ENCODE results near the gene ADCY1. TPM values are rescaled to one million over a fixed set of nuclear protein-coding genes. Genes with fewer than 3 reads are reported as not detected.

Gene ADCY1
- total RNA-seq, result 0.51 and 2.5 TPM in 2 replicates
- polyA plus RNA-seq, result 0.23 and 0.43 TPM in 2 replicates
- polyA plus RNA-seq (2012), result 0.24 and 0.41 TPM in 2 replicates
- polyA minus RNA-seq (ENCODE audit: low replicate concordance), result 0.55 and 1.1 TPM in 2 replicates

DNA sequence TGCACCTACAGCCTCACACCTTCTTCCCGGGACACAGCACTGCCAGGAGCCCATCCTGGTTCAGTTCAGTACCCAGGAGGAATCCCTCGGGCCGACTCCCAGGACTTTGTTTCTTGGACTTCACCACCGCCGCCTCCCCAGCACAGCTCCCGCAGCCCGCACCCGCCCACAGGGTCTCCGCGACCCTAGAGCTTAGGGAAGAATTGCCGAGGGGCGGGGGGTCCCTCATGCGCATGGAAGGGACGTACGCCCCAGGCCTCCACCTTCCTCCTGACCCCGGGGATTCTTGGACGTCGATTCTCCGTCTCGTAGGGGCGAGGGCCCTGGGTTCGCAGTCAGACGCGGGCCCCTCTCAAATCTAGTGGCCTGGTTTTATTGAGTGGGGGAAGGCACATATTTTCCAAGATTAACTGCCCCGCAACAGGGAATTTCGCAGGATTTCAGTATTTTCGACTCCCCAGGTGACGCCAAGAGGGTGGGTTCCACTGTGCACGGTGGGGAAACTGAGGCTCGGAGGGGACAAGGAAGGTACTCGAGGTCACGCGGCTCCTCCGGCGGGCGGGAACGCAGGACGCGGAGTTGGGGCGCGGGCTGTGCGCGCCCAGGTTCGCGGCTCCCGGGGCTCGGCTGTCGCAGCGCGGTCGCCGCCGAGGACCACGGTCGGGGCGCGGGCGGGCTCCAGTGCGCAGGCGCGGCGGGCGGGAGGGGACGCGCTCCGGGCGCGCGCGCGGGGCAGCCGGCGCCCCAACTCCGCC lies at the start of gene ADCY1:
ADCY1 (plus strand) TSS at position 708 of the 755 bp plus-strand sequence. CDS start 176 bp downstream, outside the sequence.
- Histone ChIP-seq H3K4me2 (ENCODE audit: extremely low read depth, insufficient read depth, low read length) (peak within 1 kb of the TSS; percentile 28), H3K4me1 (ENCODE audit: control insufficient read depth, extremely low read depth, insufficient read depth, low read length) (no peaks in the 10 kb centered on the region), H3K27ac (ENCODE audit: insufficient read depth, low read length) (no peak within 1 kb of the TSS), H3K9me3 (ENCODE audit: control insufficient read depth, insufficient read depth, low read depth, low read length) (no peaks in the 10 kb centered on the region), H4K20me1 (ENCODE audit: control insufficient read depth, extremely low read depth, insufficient read depth, low read length) (no peaks in the 10 kb centered on the region), H3K79me2 (ENCODE audit: control insufficient read depth, insufficient read depth, low read length) (no peaks in the 10 kb centered on the region), H3K9ac (ENCODE audit: insufficient read depth, low read length) (no peak within 1 kb of the TSS), H3K4me3 (replicated peaks in 1 of 4; ENCODE audit: control extremely low read depth in 1 of 4, insufficient read depth in 1 of 4, low read depth in 3 of 4, low read length in 4 of 4) (peak within 1 kb of the TSS in 3 of 4 experiments; percentile 13 to 50 (median 32)), H3K36me3 (ENCODE audit: control insufficient read depth, insufficient read depth, low read length) (no peaks in the 10 kb centered on the region), H2AFZ (ENCODE audit: low read length) (no peak within 1 kb of the TSS), H3K27me3 (ENCODE audit: control insufficient read depth, insufficient read depth, low read length) (peaks cover 34% of the 10 kb centered on the region)
- TF ChIP-seq, protein P1, sequence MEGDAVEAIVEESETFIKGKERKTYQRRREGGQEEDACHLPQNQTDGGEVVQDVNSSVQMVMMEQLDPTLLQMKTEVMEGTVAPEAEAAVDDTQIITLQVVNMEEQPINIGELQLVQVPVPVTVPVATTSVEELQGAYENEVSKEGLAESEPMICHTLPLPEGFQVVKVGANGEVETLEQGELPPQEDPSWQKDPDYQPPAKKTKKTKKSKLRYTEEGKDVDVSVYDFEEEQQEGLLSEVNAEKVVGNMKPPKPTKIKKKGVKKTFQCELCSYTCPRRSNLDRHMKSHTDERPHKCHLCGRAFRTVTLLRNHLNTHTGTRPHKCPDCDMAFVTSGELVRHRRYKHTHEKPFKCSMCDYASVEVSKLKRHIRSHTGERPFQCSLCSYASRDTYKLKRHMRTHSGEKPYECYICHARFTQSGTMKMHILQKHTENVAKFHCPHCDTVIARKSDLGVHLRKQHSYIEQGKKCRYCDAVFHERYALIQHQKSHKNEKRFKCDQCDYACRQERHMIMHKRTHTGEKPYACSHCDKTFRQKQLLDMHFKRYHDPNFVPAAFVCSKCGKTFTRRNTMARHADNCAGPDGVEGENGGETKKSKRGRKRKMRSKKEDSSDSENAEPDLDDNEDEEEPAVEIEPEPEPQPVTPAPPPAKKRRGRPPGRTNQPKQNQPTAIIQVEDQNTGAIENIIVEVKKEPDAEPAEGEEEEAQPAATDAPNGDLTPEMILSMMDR (conservative IDR thresholded peaks at IDR 0.05 in 1 of 2, IDR thresholded peaks at IDR 0.05 in 1 of 2; ENCODE audit: low read depth in 1 of 2, low read length in 2 of 2), result no peak
- no peak for DNase-seq (ENCODE audit: low read depth in 2 of 2)

DNA sequence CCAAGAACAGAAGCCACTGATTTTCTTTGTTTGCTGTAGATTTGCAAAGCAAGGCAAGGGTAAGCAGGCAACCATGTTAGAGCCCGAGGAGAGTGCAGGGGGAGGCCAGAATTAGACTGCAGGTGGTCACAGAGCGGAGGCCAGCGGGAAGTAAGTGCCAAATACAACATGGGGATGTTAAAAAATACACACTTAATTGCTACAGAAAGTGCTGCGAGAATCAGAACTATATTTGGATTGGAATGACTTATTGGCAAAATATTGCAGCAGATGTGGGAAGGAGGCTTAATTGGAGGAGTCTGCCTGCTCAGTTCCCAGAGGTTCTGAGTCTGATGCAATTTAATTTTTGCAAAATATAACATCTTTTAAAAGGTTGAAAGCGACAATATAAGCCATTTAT lies 49.7 kb upstream of the ADCY1 start:
- no peaks in the 10 kb centered on the region for H3K4me1 ChIP-seq (ENCODE audit: control insufficient read depth, extremely low read depth, insufficient read depth, low read length)
- no peak overlapping the region for H3K4me2 ChIP-seq (ENCODE audit: extremely low read depth, insufficient read depth, low read length)
- H3K79me2 ChIP-seq (ENCODE audit: control insufficient read depth, insufficient read depth, low read length), result no peaks in the 10 kb centered on the region
- no peaks in the 10 kb centered on the region for H3K36me3 ChIP-seq (ENCODE audit: control insufficient read depth, insufficient read depth, low read length)
- no peaks in the 10 kb centered on the region for H4K20me1 ChIP-seq (ENCODE audit: control insufficient read depth, extremely low read depth, insufficient read depth, low read length)
- H3K27ac ChIP-seq (ENCODE audit: insufficient read depth, low read length), result no peak overlapping the region
- no peak overlapping the region for H3K4me3 ChIP-seq (replicated peaks in 1 of 4; ENCODE audit: control extremely low read depth in 1 of 4, insufficient read depth in 1 of 4, low read depth in 3 of 4, low read length in 4 of 4)
- no peaks in the 10 kb centered on the region for H3K9me3 ChIP-seq (ENCODE audit: control insufficient read depth, insufficient read depth, low read depth, low read length)
- DNase-seq (ENCODE audit: low read depth in 2 of 2), result no peak
- TF ChIP-seq EZH2 (IDR thresholded peaks at IDR 0.05; ENCODE audit: low read length, missing control alignments), result no peak
- TF ChIP-seq, protein P1 (conservative IDR thresholded peaks at IDR 0.05 in 1 of 2, IDR thresholded peaks at IDR 0.05 in 1 of 2; ENCODE audit: low read depth in 1 of 2, low read length in 2 of 2), result no peak
- no peak overlapping the region for H2AFZ ChIP-seq (ENCODE audit: low read length)
- H3K9ac ChIP-seq (ENCODE audit: insufficient read depth, low read length), result no peak overlapping the region
- no peaks in the 10 kb centered on the region for H3K27me3 ChIP-seq (ENCODE audit: control insufficient read depth, insufficient read depth, low read length)

DNA sequence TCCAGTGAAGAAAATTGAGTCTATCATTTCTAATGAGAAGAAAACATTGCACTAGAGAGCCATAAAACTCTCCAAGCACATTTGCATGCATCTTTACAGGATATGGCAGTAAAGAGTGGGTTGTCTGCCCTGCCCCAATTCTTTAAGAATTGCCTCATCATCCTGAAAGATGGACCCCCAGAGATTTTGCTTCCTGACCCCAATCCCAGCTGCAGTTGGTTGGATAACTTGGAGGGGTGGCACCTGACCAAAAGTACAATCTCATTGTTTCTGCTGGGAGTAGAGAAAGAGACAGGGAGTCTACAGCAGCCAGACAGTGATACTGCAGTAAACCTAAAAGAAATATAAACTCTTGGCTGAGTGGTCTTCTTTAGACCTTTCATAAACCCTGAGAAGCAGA lies 49.1 kb upstream of the ADCY1 start:
- Histone ChIP-seq H3K4me2 (ENCODE audit: extremely low read depth, insufficient read depth, low read length) (no peak overlapping the region), H3K9me3 (ENCODE audit: control insufficient read depth, insufficient read depth, low read depth, low read length) (no peaks in the 10 kb centered on the region), H2AFZ (ENCODE audit: low read length) (no peak overlapping the region), H3K36me3 (ENCODE audit: control insufficient read depth, insufficient read depth, low read length) (no peaks in the 10 kb centered on the region), H3K27ac (ENCODE audit: insufficient read depth, low read length) (no peak overlapping the region), H3K9ac (ENCODE audit: insufficient read depth, low read length) (no peak overlapping the region), H3K27me3 (ENCODE audit: control insufficient read depth, insufficient read depth, low read length) (no peaks in the 10 kb centered on the region), H4K20me1 (ENCODE audit: control insufficient read depth, extremely low read depth, insufficient read depth, low read length) (no peaks in the 10 kb centered on the region), H3K4me1 (ENCODE audit: control insufficient read depth, extremely low read depth, insufficient read depth, low read length) (no peaks in the 10 kb centered on the region), H3K79me2 (ENCODE audit: control insufficient read depth, insufficient read depth, low read length) (no peaks in the 10 kb centered on the region), H3K4me3 (replicated peaks in 1 of 4; ENCODE audit: control extremely low read depth in 1 of 4, insufficient read depth in 1 of 4, low read depth in 3 of 4, low read length in 4 of 4) (no peak overlapping the region)
- DNase-seq (ENCODE audit: low read depth in 2 of 2), result no peak
- TF ChIP-seq, protein P1 (conservative IDR thresholded peaks at IDR 0.05 in 1 of 2, IDR thresholded peaks at IDR 0.05 in 1 of 2; ENCODE audit: low read depth in 1 of 2, low read length in 2 of 2), result no peak
- no peak for TF ChIP-seq EZH2 (IDR thresholded peaks at IDR 0.05; ENCODE audit: low read length, missing control alignments)
